Heart left ventricle (tissue), 16 donors: Measurements from ENCODE around the gene ADAM22. TPM values are rescaled to one million over a fixed set of nuclear protein-coding genes. Genes with fewer than 3 reads are reported as not detected.

ENCODE experiments used
- ATAC-seq, 4 donors: fragments of 200-7000 bp; cut with Tn5 transposase; one replicate each; pipeline ENCODE4 v1.9.1; 2020 to 2022; ENCODE audit warnings: moderate library complexity in 4 of 4, mild to moderate bottlenecking in 3 of 4, moderate number of reproducible peaks in 1 of 4
- DNase-seq, 5 donors: peaks; one replicate each; pipeline ENCODE4 v3.0.0-alpha.2; 2020
- H3K27ac ChIP-seq, 12 donors: fragments of 200-600 bp; sonication (generic) in 4 of 12; one replicate each; pipeline versions ENCODE4 v1.5.0 to v1.8.0; 2016 to 2022; ENCODE audit warnings: mild to moderate bottlenecking in 2 of 12
- H3K27me3 ChIP-seq, 9 donors: fragments of 200-600 bp; sonication (generic) in 2 of 9; one replicate each; pipeline versions ENCODE4 v1.5.1 to v1.8.0; 2016 to 2022; ENCODE audit warnings: mild to moderate bottlenecking in 3 of 9
- H3K36me3 ChIP-seq, 9 donors: fragments of 200-600 bp; sonication (generic) in 2 of 9; one replicate each; pipeline versions ENCODE4 v1.5.0 to v1.8.0; 2018 to 2022; ENCODE audit warnings: mild to moderate bottlenecking in 2 of 9
- H3K4me1 ChIP-seq, 12 donors: fragments of 200-600 bp; sonication (generic) in 4 of 12; one replicate each; pipeline versions ENCODE4 v1.5.0 to v1.8.0; 2016 to 2022; ENCODE audit warnings: mild to moderate bottlenecking in 3 of 12
- H3K4me3 ChIP-seq, 12 donors: fragments of 200-600 bp; sonication (generic) in 4 of 12; one replicate each; pipeline versions ENCODE4 v1.5.0 to v1.8.0; 2017 to 2022; ENCODE audit warnings: mild to moderate bottlenecking in 9 of 12, moderate library complexity in 4 of 12
- H3K9me3 ChIP-seq, 12 donors: fragments of 200-600 bp; sonication (generic) in 4 of 12; one replicate each; pipeline versions ENCODE4 v1.5.0 to v1.8.0; 2016 to 2022; ENCODE audit warnings: mild to moderate bottlenecking in 1 of 12
- CTCF ChIP-seq, 12 donors: fragments of 200-600 bp; sonication (generic) in 4 of 12; IDR thresholded peaks; one replicate each; pipeline versions ENCODE4 v1.5.0 to v1.8.0; 2018 to 2022; ENCODE audit warnings: antibody characterized with exemption in 12 of 12, mild to moderate bottlenecking in 5 of 12
- POLR2A ChIP-seq, 2 donors: fragments of 450-650 bp; IDR thresholded peaks; one replicate each; pipeline ENCODE4 v1.6.1; 2017; ENCODE audit warnings: antibody characterized with exemption in 2 of 2, mild to moderate bottlenecking in 2 of 2, moderate library complexity in 2 of 2
- WGBS, 4 donors: extraction: QIAGEN DNeasy Blood & Tissue Kit in 2 of 4; methylation state at CpG; one replicate each; pipeline versions ENCODE4 v1.1.5 to v1.1.7; 2013 to 2018; 5-methylcytosine and 5-hydroxymethylcytosine counted together
- intact Hi-C, 10 donors: fragments of 100-400 bp; cut with DNase I; formaldehyde crosslinking; loops; one replicate each; pipeline versions ENCODE4 v1.11.1 to v1.14.2; 2022
- polyA plus RNA-seq, 2 donors: library from polyadenylated mRNA; stranded (reverse); fragments of 200-250 nt; gene quantifications; one replicate each; pipeline ENCODE4 v1.2.3, GENCODE V29; 2013
- total RNA-seq, 9 donors: library from RNA; depleted of rRNA in 2 of 9; stranded (reverse); fragments of >200 nt in 2 of 9; fragmentation: NEBNext Ultra II Directional in 3 of 9; extraction: Animal tissue kit (Norgen Biotek cat#: 25700) in 3 of 9; gene quantifications; one replicate each; pipeline versions ENCODE4 v1.1.0 to v1.2.4, GENCODE V29; 2016 to 2023
- donor health status: ischemic (EF 13 %, LVEDD 7.1; RV severe dilation, severe dysfunction).
- donor health status: healthy with polysubstance abuse.
- donor health status: DM: no; HTN: yes; CAD: no.
- donor health status: DM: no; HTN: no; CAD: no.
- donor health status: ischemic (EF 25% LVEDD 6.9; RV normal size, moderate dysfunction).
- donor health status: ischemic (EF 25% LVEDD 5.7; RV mildly dilated, moderate dysfunction).
- donor health status: healthy.
- donor health status: DM: yes; HTN: yes; CAD: no.
- donor health status: ischemic (EF 35%, LVEDD 5.7; RV mildly dilated, moderate dysfunction).
- donor health status: nonischemic (EF 11% LVEDD 7.7; RV severe dilation, severe dysfunction).
- donor health status: DM: yes; HTN: yes; CAD: no.
- donor health status: PGD.
- donor health status: ischemic (EF 29% LVEDD 5.4; RV normal size, mild dysfunction).
- donor health status: nonischemic (EF 23%, LVEDD 6.1; RV moderate dilation, normal function).

Gene ADAM22
- total and polyA plus RNA-seq, 11 donors, result 0.27 to 3.4 (median 1.1) TPM

DNA sequence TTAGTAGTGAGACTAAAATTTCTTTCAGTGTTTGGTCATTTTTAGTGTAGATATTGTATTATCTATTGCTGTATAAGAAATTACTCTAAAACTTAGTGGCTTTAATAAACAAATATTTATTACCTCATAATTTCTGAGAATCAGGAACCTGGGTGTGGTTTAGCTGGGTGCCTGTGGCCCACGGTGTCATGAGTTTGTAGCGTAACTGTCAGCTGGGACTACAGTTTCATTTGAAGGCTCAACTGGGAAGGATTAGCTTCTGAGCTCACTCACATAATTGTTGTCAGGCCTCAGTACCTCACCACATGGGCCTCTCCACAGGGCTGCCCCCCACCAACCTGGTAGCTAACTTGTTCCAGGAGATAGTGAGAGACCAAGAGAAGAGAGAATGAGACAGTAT, 187.3 kb downstream of the ADAM22 start:
- Histone ChIP-seq H3K9me3 (no peaks in the 10 kb centered on the region), H3K4me1 (peaks cover 0 to 6% (median 0%) of the 10 kb centered on the region in 12 donors), H3K27me3 (no peaks in the 10 kb centered on the region), H3K27ac (no peak overlapping the region), H3K36me3 (no peaks in the 10 kb centered on the region), H3K4me3 (no peak overlapping the region)
- WGBS, 4 donors, result 97 to 98% (median 98%) methylated on average over 2 of the region's 2 CpGs
- TF ChIP-seq POLR2A (IDR thresholded peaks at IDR 0.05) (no peak), CTCF (IDR thresholded peaks at IDR 0.05) (no peak)
- ATAC-seq, result no peak
- DNase-seq, result no peak
- intact Hi-C loops, result no loop called here

DNA sequence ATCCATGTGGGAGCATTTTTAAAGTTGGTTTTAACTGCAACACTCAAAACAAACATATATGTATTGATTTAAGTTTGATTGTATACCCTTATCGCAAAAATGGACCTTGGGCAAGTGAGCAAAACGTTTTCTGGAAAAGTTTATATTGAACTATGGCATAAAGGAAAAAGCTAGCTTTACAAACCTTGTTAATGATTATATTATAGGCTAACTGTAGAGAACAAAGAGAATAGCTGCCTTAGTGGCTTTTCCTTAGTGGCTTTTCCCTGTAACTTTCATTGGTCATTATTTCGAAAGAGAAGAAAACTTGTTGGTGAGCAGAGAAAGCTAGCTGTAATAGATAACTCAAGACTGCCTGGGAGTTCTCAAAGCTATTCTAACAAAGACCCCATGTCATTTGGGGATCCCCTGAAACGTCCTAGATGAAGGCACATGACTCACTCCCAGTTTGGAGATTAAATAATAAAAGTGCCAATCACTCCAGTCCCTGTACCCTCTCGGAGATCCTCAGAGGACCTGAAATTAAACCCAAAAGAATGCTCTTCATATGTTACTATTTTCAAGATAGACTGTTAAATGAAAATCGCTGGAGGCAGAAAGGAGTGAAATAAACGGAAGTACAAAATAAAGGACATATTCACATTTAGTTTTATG, 193.7 kb downstream of the ADAM22 start:
- intact Hi-C loops, result no loop called here
- WGBS, 4 donors, result 75 to 80% (median 78%) methylated on average over 7 of the region's 7 CpGs

DNA sequence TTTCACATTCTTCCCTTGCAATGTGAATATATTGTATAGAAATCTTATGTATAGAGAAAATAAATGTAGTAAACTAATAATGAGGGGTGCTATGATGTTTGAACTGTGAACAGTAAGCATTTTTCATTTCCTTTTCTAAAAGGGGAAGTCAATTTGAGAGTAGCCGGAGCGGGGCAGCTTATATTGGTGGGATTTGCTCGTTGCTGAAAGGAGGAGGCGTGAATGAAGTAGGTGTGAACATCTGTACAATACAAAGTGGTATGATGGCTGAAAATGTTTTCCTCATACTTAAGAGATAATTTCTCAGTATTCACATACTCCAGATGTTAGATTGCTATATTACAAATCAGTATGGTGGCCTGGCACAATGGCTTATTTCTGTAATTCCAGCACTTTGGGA, 198.7 kb downstream of the ADAM22 start:
- TF ChIP-seq CTCF (IDR thresholded peaks at IDR 0.05) (no peak), POLR2A (IDR thresholded peaks at IDR 0.05) (no peak)
- DNase-seq (no peak), ATAC-seq (no peak)
- 70 to 79% (median 76%) methylated on average over 4 of the region's 4 CpGs for WGBS, 4 donors
- H3K36me3 ChIP-seq, result no peaks in the 10 kb centered on the region
- H3K27ac ChIP-seq, result no peak overlapping the region
- H3K9me3 ChIP-seq, result no peaks in the 10 kb centered on the region
- intact Hi-C loops, result no loop called here
- no peaks in the 10 kb centered on the region for H3K27me3 ChIP-seq
- H3K4me3 ChIP-seq, result no peak overlapping the region
- H3K4me1 ChIP-seq, result no peaks in the 10 kb centered on the region

More for the DNA sequence above, 193.7 kb downstream of the ADAM22 start:
- Histone ChIP-seq H3K36me3 (no peaks in the 10 kb centered on the region), H3K27ac (no peak overlapping the region), H3K4me1 (no peaks in the 10 kb centered on the region), H3K9me3 (no peaks in the 10 kb centered on the region), H3K27me3 (no peaks in the 10 kb centered on the region), H3K4me3 (no peak overlapping the region)
- ATAC-seq, result no peak
- DNase-seq, result no peak
- TF ChIP-seq CTCF (IDR thresholded peaks at IDR 0.05) (no peak), POLR2A (IDR thresholded peaks at IDR 0.05) (no peak)

DNA sequence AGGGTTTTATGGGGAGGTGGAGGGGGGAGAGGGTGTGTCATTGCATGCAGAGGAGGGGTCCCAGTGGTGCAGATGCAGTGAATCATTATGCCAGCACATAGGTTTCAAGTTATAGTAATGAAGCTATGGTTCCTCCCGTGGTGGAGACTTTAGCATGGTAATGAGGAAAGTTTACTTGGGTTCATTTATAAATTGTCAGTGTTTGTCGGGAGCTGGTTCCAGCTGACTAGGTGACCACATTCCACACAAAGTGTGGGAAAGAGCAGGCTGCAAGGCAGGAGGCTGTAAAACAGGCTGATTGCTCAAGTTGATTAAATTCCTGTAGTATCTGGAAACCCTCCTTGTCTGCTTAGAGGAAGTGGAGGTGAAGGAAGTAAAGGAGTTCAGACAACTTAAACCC, 206.9 kb downstream of the ADAM22 start:
- no peak for ATAC-seq
- TF ChIP-seq CTCF (IDR thresholded peaks at IDR 0.05) (no peak), POLR2A (IDR thresholded peaks at IDR 0.05) (no peak)
- DNase-seq, result no peak
- H3K27ac ChIP-seq, result no peak overlapping the region
- no peak overlapping the region for H3K4me3 ChIP-seq
- WGBS, 4 donors, result 25 to 54% (median 39%) methylated on average over 2 of the region's 2 CpGs
- H3K27me3 ChIP-seq, result no peaks in the 10 kb centered on the region
- no peaks in the 10 kb centered on the region for H3K9me3 ChIP-seq
- intact Hi-C loops, result no loop called here
- no peaks in the 10 kb centered on the region for H3K4me1 ChIP-seq
- no peaks in the 10 kb centered on the region for H3K36me3 ChIP-seq
